DOHH2 (cell line): ENCODE data around the gene DMXL2.

ENCODE experiments used
- H3F3A ChIP-seq: fragments of 200-600 bp; sonication (generic), shearing (Covaris generic); 2 replicates; pipeline ENCODE4 v1.6.0; 2016; ENCODE audit warnings: antibody characterized with exemption, mild to moderate bottlenecking; ENCODE audit not compliant: control insufficient read depth, insufficient read depth
- H3K27ac ChIP-seq: fragments of 200-600 bp; sonication (generic); 2 replicates; pipeline ENCODE4 v1.5.1; 2014; ENCODE audit warnings: low read depth, mild to moderate bottlenecking, low read length, moderate library complexity
- H3K27me3 ChIP-seq: fragments of 200-600 bp; sonication (generic); 2 replicates; pipeline ENCODE4 v1.6.1; 2014; ENCODE audit warnings: mild to moderate bottlenecking, low read length, mixed read lengths; ENCODE audit not compliant: control insufficient read depth
- H3K36me3 ChIP-seq: fragments of 200-600 bp; sonication (generic); 2 replicates; pipeline ENCODE4 v1.6.1; 2014; ENCODE audit warnings: mild to moderate bottlenecking, low read length, moderate library complexity, mixed read lengths; ENCODE audit not compliant: control insufficient read depth
- H3K4me1 ChIP-seq: fragments of 200-600 bp; sonication (generic); 2 replicates; pipeline ENCODE4 v1.6.1; 2014; ENCODE audit warnings: mild to moderate bottlenecking, low read length, mixed read lengths; ENCODE audit not compliant: control insufficient read depth
- H3K4me2 ChIP-seq: fragments of 200-600 bp; sonication (generic); 2 replicates; pipeline ENCODE4 v1.6.0; 2014; ENCODE audit warnings: mild to moderate bottlenecking, low read length, moderate library complexity
- H3K4me3 ChIP-seq: fragments of 200-600 bp; sonication (generic); 2 replicates; pipeline ENCODE4 v1.5.1; 2014; ENCODE audit warnings: mild to moderate bottlenecking, low read length, mixed read lengths
- H3K79me2 ChIP-seq: fragments of 200-600 bp; sonication (generic); 2 replicates; pipeline ENCODE4 v1.6.1; 2014; ENCODE audit warnings: mild to moderate bottlenecking, low read length, mixed read lengths; ENCODE audit not compliant: control insufficient read depth
- H3K9me2 ChIP-seq: fragments of 200-600 bp; sonication (generic); replicated peaks from 2 replicates; pipeline ENCODE4 v1.6.1; 2014; ENCODE audit warnings: mild to moderate bottlenecking, low read length, mixed read lengths; ENCODE audit not compliant: control insufficient read depth
- H3K9me3 ChIP-seq: fragments of 200-600 bp; sonication (generic); 2 replicates; pipeline ENCODE4 v1.6.1; 2014; ENCODE audit warnings: antibody characterized with exemption, low read length, mixed read lengths; ENCODE audit not compliant: control insufficient read depth, insufficient read depth
- H4K20me1 ChIP-seq: fragments of 200-600 bp; sonication (generic); 2 replicates; pipeline ENCODE4 v1.6.0; 2014; ENCODE audit warnings: low read depth, mild to moderate bottlenecking, antibody characterized with exemption, low read length, moderate library complexity; ENCODE audit not compliant: control insufficient read depth, insufficient read depth
- CTCF ChIP-seq: fragments of 200-600 bp; sonication (generic); IDR thresholded peaks from one replicate; pipeline ENCODE4 v1.5.1; 2014; ENCODE audit warnings: antibody characterized with exemption, mild to moderate bottlenecking, low read depth, low read length; ENCODE audit not compliant: poor library complexity, severe bottlenecking
- EZH2phosphoT487 ChIP-seq: fragments of 200-600 bp; sonication (generic); IDR thresholded peaks from 2 replicates; pipeline ENCODE4 v1.6.1; 2017; ENCODE audit warnings: borderline replicate concordance, mild to moderate bottlenecking, antibody characterized with exemption, low read length, moderate library complexity, mixed read lengths

DMXL2 gene

GRCh38 chr15:51577636-51578304 lies 44.8 kb downstream of the DMXL2 start:
- Histone ChIP-seq H3K36me3 (no peaks in the 10 kb centered on the region), H3K79me2 (no peaks in the 10 kb centered on the region), H3K4me2 (no peak overlapping the region), H3K4me1 (no peaks in the 10 kb centered on the region), H3K27ac (no peak overlapping the region), H3K9me3 (no peaks in the 10 kb centered on the region), H4K20me1 (no peaks in the 10 kb centered on the region), H3F3A (no peaks in the 10 kb centered on the region), H3K27me3 (no peaks in the 10 kb centered on the region), H3K9me2 (no peaks in the 10 kb centered on the region), H3K4me3 (no peak overlapping the region)
- TF ChIP-seq CTCF (no peak), EZH2phosphoT487 (no peak)

- Histone ChIP-seq H3K4me2 (no peak overlapping the region), H3K4me1 (no peaks in the 10 kb centered on the region), H3K9me3 (no peaks in the 10 kb centered on the region), H3K9me2 (no peaks in the 10 kb centered on the region), H3K27me3 (no peaks in the 10 kb centered on the region), H3K79me2 (no peaks in the 10 kb centered on the region), H3K27ac (no peak overlapping the region), H3K36me3 (no peaks in the 10 kb centered on the region), H4K20me1 (no peaks in the 10 kb centered on the region), H3F3A (no peaks in the 10 kb centered on the region), H3K4me3 (no peak overlapping the region)
- TF ChIP-seq EZH2phosphoT487 (no peak), CTCF (no peak)
Observed at GRCh38 chr15:51576911-51577500, 45.6 kb downstream of the DMXL2 start.

- Histone ChIP-seq H3K4me2 (no peak overlapping the region), H3K36me3 (no peaks in the 10 kb centered on the region), H3F3A (no peaks in the 10 kb centered on the region), H3K9me3 (no peaks in the 10 kb centered on the region), H3K9me2 (no peaks in the 10 kb centered on the region), H3K4me3 (no peak overlapping the region), H3K79me2 (no peaks in the 10 kb centered on the region), H4K20me1 (no peaks in the 10 kb centered on the region), H3K4me1 (no peaks in the 10 kb centered on the region), H3K27me3 (no peaks in the 10 kb centered on the region), H3K27ac (no peak overlapping the region)
- no peak for TF ChIP-seq EZH2phosphoT487
- no peak for TF ChIP-seq CTCF
Observed at GRCh38 chr15:51576286-51576850, 46.2 kb downstream of the DMXL2 start.
